PC-3 (cell line): ENCODE measurements around the gene SSTR5. TPM values are rescaled to one million over a fixed set of nuclear protein-coding genes. Genes with fewer than 3 reads are reported as not detected.

Experiments
- ATAC-seq: fragments of 200-7000 bp; cut with Tn5 transposase; 2 replicates; pipeline ENCODE4 v1.9.1; 2020; ENCODE audit warnings: mild to moderate bottlenecking, moderate library complexity
- BruUV-seq: library from RNA; stranded (reverse); fragments of 400-500 nt; replicated peaks from 2 replicates; lab custom pipeline; 2021; lab: Mats Ljungman, UMichigan
- CTCF ChIA-PET: fragments of 300-600 bp; sonication (Branson Sonifier 250); formaldehyde crosslinking; loops from one replicate; lab custom pipeline; 2022; ENCODE audit warnings: antibody characterized with exemption; lab: Charles Lee
- POLR2A ChIA-PET: fragments of 300-600 bp; sonication (Branson Sonifier 250); formaldehyde crosslinking; loops from one replicate; lab custom pipeline; 2022; ENCODE audit warnings: antibody characterized with exemption; ENCODE audit not compliant: unreplicated experiment; lab: Charles Lee
- DNase-seq: peaks from one replicate; pipeline ENCODE4 v3.0.0-alpha.2; 2015
- H2AFZ ChIP-seq: fragments of 300-600 bp; sonication (generic); 2 replicates; pipeline ENCODE4 v1.6.0; 2016; ENCODE audit warnings: antibody characterized with exemption, low read length
- H3F3A ChIP-seq: fragments of 300-600 bp; sonication (generic); one replicate; pipeline ENCODE4 v1.6.0; 2017; ENCODE audit warnings: antibody characterized with exemption, low read length, control low read depth, mild to moderate bottlenecking; ENCODE audit not compliant: unreplicated experiment
- H3K27ac ChIP-seq: fragments of 300-600 bp; sonication (generic); 2 replicates; pipeline ENCODE4 v1.5.1; 2016; ENCODE audit warnings: mild to moderate bottlenecking, low read length
- H3K27me3 ChIP-seq: fragments of 300-600 bp; sonication (generic); 2 replicates; pipeline ENCODE4 v1.6.1; 2016; ENCODE audit warnings: low read length, mixed read lengths
- H3K36me3 ChIP-seq: fragments of 300-600 bp; sonication (generic); 2 replicates; pipeline ENCODE4 v1.6.1; 2016; ENCODE audit warnings: low read depth, mixed run types, low read length, mixed read lengths
- H3K4me1 ChIP-seq: fragments of 300-600 bp; sonication (generic); 2 replicates; pipeline ENCODE4 v1.5.1; 2016; ENCODE audit warnings: low read length; ENCODE audit not compliant: insufficient read depth
- H3K4me2 ChIP-seq: fragments of 300-600 bp; sonication (generic); 2 replicates; pipeline ENCODE4 v1.6.0; 2016; ENCODE audit warnings: low read length
- H3K4me3 ChIP-seq: fragments of 300-600 bp; sonication (generic); 2 replicates; pipeline ENCODE4 v1.5.1; 2016; ENCODE audit warnings: mild to moderate bottlenecking, low read length, mixed read lengths
- H3K79me2 ChIP-seq: fragments of 300-600 bp; sonication (generic); 2 replicates; pipeline ENCODE4 v1.6.1; 2017; ENCODE audit warnings: low read length, mixed read lengths
- H3K9ac ChIP-seq: fragments of 300-600 bp; sonication (generic); 2 replicates; pipeline ENCODE4 v1.6.0; 2016; ENCODE audit warnings: mild to moderate bottlenecking, low read length
- H3K9me2 ChIP-seq: fragments of 300-600 bp; sonication (generic); replicated peaks from 2 replicates; pipeline ENCODE4 v1.6.1; 2016; ENCODE audit warnings: mixed run types, low read length, mixed read lengths
- H3K9me3 ChIP-seq: fragments of 300-600 bp; sonication (generic); 2 replicates; pipeline ENCODE4 v1.6.1; 2016; ENCODE audit warnings: low read length, mixed read lengths
- H4K20me1 ChIP-seq: fragments of 300-600 bp; sonication (generic); 2 replicates; pipeline ENCODE4 v1.6.1; 2016; ENCODE audit warnings: low read length, mixed read lengths
- CTCF ChIP-seq: fragments of 300-600 bp; sonication (generic); conservative IDR thresholded peaks from 2 replicates; pipeline ENCODE4 v1.5.1; 2017; ENCODE audit warnings: antibody characterized with exemption, low read depth, mild to moderate bottlenecking, low read length
- EZH2 ChIP-seq: fragments of 300-600 bp; sonication (generic); IDR thresholded peaks from one replicate; pipeline ENCODE4 v1.6.1; 2017; ENCODE audit warnings: antibody characterized with exemption, mild to moderate bottlenecking, low read length; ENCODE audit not compliant: unreplicated experiment
- EZH2phosphoT487 ChIP-seq: fragments of 300-600 bp; sonication (generic); IDR thresholded peaks from 2 replicates; pipeline ENCODE4 v1.6.1; 2018; ENCODE audit warnings: mild to moderate bottlenecking, antibody characterized with exemption, low read length, borderline replicate concordance
- intact Hi-C: fragments of 100-400 bp; cut with micrococcal nuclease; formaldehyde crosslinking; loops from 2 replicates; pipeline ENCODE4 v1.9.0; 2023
- total RNA-seq: library from RNA; depleted of rRNA; stranded (reverse); fragments of >200 nt; gene quantifications from 2 replicates; pipeline ENCODE4 v1.2.3, GENCODE V29; 2014

The SSTR5 gene
- total RNA-seq, 1 experiment from 2014 or later = 0.51 TPM

GRCh38 chr16:1071561-1072225 lies 854 bp upstream of the SSTR5 start:
- CTCF ChIA-PET = no interaction called here
- no peak for ATAC-seq

GRCh38 chr16:1073262-1073558 lies 663 bp downstream of the SSTR5 start:
- ATAC-seq = no peak
- no peak for DNase-seq
- no TSS peak for BruUV-seq
- TF ChIP-seq CTCF = no peak
- TF ChIP-seq EZH2 = no peak
- no peak for TF ChIP-seq EZH2phosphoT487
- H3K27ac ChIP-seq = no peak overlapping the region
- H3K4me3 ChIP-seq = no peak overlapping the region
- no peaks in the 10 kb centered on the region for H3K9me3 ChIP-seq
- intact Hi-C loops = no loop called here
- no peaks in the 10 kb centered on the region for H3K9me2 ChIP-seq
- no peak overlapping the region for H3K4me2 ChIP-seq
- H4K20me1 ChIP-seq = no peaks in the 10 kb centered on the region
- peaks cover 3% of the 10 kb centered on the region for H3K4me1 ChIP-seq
- H3F3A ChIP-seq = no peaks in the 10 kb centered on the region
- no peaks in the 10 kb centered on the region for H3K79me2 ChIP-seq
- H3K27me3 ChIP-seq = no peaks in the 10 kb centered on the region
- no peak overlapping the region for H2AFZ ChIP-seq
- POLR2A ChIA-PET = no interaction called here
- CTCF ChIA-PET = no interaction called here
- no peak overlapping the region for H3K9ac ChIP-seq
- no peaks in the 10 kb centered on the region for H3K36me3 ChIP-seq

More at GRCh38 chr16:1071561-1072225, 854 bp upstream of the SSTR5 start:
- H3F3A ChIP-seq = no peaks in the 10 kb centered on the region
- POLR2A ChIA-PET = no interaction called here
- intact Hi-C loops = no loop called here
- no peak for DNase-seq
- H3K36me3 ChIP-seq = no peaks in the 10 kb centered on the region
- H3K9me3 ChIP-seq = no peaks in the 10 kb centered on the region
- no TSS peak for BruUV-seq
- H3K9me2 ChIP-seq = no peaks in the 10 kb centered on the region
- no peak overlapping the region for H3K27ac ChIP-seq
- no peaks in the 10 kb centered on the region for H3K4me1 ChIP-seq
- no peak overlapping the region for H2AFZ ChIP-seq
- TF ChIP-seq EZH2 (no peak), CTCF (no peak), EZH2phosphoT487 (no peak)
- H3K9ac ChIP-seq = no peak overlapping the region
- no peak overlapping the region for H3K4me3 ChIP-seq
- no peaks in the 10 kb centered on the region; the same call in 1 of the 2 replicates for H3K27me3 ChIP-seq
- no peak overlapping the region for H3K4me2 ChIP-seq
- no peaks in the 10 kb centered on the region for H4K20me1 ChIP-seq
- no peaks in the 10 kb centered on the region for H3K79me2 ChIP-seq

- Histone ChIP-seq H3K9ac (no peak overlapping the region), H4K20me1 (no peaks in the 10 kb centered on the region), H3K36me3 (no peaks in the 10 kb centered on the region), H3K9me2 (no peaks in the 10 kb centered on the region), H2AFZ (no peak overlapping the region), H3K4me1 (peaks cover 8% of the 10 kb centered on the region), H3K79me2 (no peaks in the 10 kb centered on the region), H3K4me3 (no peak overlapping the region), H3K27me3 (no peaks in the 10 kb centered on the region), H3K27ac (no peak overlapping the region), H3K4me2 (no peak overlapping the region), H3K9me3 (no peaks in the 10 kb centered on the region), H3F3A (no peaks in the 10 kb centered on the region)
- ATAC-seq = peak; percentile 4
- ChIA-PET POLR2A (interaction anchor here (0.7 kb wide), 1 partner anchor 17 kb away, joined by 3 read pairs; no protein-coding TSS in a partner anchor), CTCF (no interaction called here)
- no TSS peak for BruUV-seq
- no peak; the same call in 1 of the 2 replicates for TF ChIP-seq CTCF
- no peak for TF ChIP-seq EZH2
- no peak for TF ChIP-seq EZH2phosphoT487
- DNase-seq = no peak
- intact Hi-C loops = loop anchor here (2.0 kb wide), 1 partner anchor 15 kb away; no protein-coding TSS in a partner anchor
Observed at GRCh38 chr16:1073566-1074378, 1.2 kb downstream of the SSTR5 start.
